ENCODE measurements around the gene MAG.
A peak's percentile ranks its signal among the peaks of the same experiment; 100 is the strongest.

Gene MAG

DNA sequence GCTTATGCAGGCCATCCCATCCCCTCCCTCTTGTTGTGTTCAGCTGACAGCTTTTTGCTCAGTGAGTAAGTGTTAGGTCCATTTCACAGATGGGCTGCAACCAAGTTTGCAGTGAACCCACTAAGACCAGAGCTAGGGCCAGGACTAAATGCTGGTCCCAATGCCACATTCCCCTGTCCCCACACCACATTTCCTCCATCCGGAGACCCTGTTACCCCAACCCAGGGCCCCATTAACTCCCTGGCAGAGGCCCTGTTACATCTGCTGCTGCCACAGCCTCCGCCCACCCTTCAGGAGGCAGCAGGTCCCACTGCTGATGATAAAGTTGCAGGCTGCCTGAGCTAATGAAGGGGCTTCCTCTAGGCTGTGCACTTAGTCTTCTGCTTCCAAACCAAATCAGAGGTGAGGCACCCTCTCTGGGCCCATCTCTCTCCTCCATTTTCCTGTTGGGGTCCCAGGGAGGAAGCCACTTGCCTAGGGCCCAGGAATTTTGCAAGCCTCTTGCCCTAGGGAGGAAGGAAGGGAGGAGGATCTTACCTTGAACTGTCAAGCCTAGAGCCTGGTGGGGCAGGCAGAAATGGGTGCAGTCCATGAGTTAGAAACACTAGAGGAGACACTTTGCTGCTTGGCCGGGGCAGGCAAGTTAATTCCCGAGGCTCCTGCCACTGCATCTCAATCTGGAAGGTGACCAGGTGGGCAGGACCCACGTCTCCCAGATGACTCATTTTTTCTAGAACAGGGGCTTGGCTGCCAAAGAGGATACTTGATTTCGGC is 26.6 kb upstream of the MAG start:
- DNase-seq (ENCODE audit: low spot score) = no peak

DNA sequence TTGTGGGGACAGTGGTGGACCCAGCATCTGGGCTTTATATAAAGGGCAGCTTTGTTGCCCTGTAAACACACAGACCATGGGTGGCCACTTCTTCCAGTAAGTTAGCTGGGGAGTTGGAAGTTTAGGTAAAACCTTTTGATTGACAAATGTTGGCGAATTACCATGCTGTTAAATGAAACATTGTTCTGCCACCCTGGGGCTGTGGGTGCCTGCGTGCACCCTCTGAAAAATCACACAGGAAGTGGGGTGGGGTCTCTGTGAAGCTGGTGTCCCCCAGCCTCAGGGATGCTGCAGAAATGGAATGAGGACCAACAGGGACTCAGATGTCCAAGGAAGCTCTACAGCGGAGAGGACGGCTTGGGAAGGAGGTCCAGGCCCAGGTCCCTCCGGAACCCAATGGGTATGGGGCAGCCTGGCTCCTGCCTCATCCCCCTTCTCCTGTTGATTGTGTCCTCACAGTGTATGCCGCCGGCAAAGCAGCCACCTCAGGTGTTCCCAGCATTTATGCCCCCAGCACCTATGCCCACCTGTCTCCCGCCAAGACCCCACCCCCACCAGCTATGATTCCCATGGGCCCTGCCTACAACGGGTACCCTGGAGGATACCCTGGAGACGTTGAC is 26.0 kb upstream of the MAG start:
- DNase-seq (ENCODE audit: low spot score) = no peak

DNA sequence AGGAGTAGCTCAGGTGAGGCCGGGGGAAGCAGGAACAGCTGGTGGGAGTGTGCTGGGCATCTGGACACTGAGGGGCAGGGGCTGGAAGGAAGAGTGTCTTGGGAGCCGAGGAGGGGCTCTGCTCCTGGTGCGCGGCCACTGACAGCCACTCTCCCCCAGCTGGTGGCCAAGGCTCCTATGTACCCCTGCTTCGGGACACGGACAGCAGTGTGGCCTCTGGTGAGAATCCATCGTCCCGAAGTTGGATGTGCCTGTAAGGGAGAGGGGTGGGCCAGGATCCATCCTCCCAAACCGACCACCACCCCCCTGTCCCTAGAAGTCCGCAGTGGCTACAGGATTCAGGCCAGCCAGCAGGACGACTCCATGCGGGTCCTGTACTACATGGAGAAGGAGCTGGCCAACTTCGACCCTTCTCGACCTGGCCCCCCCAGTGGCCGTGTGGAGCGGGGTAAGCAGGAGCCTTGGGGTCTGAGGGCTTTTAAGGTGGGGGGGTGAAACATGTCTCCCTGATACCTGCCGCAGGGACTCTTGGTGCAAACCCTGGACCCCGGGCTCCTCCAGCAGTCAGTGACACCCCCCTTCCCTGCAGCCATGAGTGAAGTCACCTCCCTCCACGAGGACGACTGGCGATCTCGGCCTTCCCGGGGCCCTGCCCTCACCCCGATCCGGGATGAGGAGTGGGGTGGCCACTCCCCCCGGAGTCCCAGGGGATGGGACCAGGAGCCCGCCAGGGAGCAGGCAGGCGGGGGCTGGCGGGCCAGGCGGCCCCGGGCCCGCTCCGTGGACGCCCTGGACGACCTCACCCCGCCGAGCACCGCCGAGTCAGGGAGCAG is 25.2 kb upstream of the MAG start:
- DNase-seq (ENCODE audit: low spot score) = no peak

DNA sequence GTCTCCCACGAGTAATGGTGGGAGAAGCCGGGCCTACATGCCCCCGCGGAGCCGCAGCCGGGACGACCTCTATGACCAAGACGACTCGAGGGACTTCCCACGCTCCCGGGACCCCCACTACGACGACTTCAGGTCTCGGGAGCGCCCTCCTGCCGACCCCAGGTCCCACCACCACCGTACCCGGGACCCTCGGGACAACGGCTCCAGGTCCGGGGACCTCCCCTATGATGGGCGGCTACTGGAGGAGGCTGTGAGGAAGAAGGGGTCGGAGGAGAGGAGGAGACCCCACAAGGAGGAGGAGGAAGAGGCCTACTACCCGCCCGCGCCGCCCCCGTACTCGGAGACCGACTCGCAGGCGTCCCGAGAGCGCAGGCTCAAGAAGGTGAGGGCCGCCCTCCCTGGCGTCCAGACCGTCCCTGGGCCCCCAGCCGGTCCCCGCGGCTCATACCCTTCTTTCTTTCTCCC is 24.6 kb upstream of the MAG start:
- no peak for DNase-seq (ENCODE audit: low spot score)

DNA sequence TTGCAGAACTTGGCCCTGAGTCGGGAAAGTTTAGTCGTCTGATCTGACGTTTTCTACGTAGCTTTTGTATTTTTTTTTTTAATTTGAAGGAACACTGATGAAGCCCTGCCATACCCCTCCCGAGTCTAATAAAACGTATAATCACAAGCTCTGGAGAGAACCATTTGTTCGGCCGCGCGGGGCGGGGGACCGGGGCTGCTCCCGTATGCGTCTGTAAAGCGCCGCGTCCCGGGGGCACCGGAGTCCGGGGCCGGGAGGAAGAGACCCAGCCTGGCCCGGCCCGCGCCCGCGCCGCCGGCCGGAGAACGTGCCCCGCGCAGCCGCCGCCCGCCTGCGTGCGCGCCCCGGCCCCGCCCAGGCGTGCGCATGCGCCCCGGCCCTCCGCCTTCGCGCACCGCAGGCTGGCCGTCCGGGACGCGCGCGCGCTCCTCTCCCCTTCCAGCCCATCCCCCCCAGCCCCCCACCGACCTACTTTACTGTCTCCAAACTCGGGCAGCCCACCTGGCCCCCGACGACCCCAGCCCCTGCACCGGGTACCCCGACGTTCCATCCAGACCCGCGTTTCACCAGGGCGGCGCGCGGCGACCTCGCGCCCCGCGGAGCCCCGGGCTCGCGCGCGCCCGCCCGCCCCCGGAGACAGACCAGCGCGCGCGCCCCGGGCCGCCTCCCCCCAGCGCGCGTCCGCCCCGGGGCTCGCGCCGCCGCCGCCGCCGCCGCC is 24.0 kb upstream of the MAG start:
- peak; percentile 78 for DNase-seq (ENCODE audit: low spot score)

DNA sequence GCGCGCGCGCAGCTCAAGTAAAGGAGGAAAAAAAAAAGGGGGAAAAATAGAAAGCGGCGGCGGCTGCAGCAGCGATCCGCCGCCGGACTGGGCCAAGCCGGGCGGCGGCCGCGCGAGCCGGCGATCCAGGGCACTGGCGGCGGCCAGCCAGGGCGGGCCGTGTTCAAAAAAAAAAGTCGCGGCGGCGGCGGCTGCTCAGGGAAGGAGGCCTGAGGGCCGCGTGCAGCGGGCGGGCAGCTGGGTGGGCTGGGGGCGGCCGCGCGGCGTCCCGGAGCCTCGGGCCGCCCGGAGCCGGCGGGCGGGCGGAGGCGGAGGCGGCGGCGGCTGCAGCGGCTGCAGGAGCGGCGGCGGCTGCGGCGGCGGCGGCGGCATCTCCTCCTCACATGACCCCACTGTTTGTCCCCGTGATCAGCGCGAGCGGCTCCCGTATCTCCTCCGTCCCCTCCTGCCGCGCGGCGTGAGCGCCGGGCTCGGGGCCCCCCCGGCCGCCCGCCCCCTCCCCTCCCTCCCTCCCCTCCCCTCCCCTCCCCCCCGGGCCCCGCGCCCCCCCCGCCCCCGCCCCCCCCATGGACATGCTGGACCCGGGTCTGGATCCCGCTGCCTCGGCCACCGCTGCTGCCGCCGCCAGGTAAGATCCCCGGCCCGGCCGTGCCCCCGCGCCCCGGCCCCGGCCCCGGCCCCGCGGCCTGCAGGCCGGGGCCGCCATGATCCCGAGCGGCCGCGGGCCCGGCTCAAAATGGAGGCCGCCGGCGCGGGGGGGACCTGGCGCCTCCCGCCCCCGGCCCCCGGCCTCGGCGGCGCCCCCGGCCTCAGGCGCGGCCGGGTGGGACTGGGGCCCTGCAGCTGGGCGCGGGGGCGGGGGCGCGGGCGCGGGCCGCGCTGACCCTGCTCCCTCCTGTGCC is 23.2 kb upstream of the MAG start, which contains the start of gene USF2:
USF2 (plus strand) TSS at position 427 of the 902 bp plus-strand sequence; CDS start at position 567, 140 bp downstream.
- peak; percentile 76 for DNase-seq (ENCODE audit: low spot score)

DNA sequence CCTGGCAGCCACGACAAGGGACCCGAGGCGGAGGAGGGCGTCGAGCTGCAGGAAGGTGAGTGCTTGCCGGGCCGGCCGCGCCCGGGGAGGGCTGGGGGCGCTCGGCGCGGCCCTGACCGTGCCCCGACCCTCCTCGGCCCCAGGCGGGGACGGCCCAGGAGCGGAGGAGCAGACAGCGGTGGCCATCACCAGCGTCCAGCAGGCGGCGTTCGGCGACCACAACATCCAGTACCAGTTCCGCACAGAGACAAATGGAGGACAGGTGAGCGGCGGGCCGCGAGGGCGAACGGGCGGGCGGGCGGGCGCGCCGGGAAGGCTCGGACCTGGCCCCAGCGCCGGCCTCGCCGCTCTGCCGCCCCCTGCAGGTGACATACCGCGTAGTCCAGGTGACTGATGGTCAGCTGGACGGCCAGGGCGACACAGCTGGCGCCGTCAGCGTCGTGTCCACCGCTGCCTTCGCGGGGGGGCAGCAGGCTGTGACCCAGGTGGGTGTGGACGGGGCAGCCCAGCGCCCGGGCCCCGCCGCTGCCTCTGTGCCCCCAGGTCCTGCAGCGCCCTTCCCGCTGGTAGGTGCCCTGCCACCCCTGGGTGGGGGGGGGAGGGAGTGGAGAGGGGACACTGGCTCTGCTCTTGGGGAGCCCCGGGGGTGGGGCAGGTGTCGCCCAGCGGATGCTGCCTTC is 22.4 kb upstream of the MAG start:
- DNase-seq (ENCODE audit: low spot score) = peak; percentile 78

DNA sequence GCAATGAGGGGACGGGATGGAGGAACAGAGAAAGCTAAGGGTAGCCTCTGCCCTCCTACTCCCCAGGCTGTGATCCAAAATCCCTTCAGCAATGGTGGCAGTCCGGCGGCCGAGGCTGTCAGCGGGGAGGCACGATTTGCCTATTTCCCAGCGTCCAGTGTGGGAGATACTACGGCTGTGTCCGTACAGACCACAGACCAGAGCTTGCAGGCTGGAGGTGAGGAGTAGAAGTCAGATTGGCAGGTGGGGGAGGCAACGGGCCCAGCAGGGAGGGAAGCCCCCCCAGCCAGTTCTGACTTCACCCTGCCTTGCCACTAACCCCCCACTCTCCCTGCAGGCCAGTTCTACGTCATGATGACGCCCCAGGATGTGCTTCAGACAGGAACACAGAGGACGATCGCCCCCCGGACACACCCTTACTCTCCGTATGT is 21.6 kb upstream of the MAG start:
- DNase-seq (ENCODE audit: low spot score) = no peak

DNA sequence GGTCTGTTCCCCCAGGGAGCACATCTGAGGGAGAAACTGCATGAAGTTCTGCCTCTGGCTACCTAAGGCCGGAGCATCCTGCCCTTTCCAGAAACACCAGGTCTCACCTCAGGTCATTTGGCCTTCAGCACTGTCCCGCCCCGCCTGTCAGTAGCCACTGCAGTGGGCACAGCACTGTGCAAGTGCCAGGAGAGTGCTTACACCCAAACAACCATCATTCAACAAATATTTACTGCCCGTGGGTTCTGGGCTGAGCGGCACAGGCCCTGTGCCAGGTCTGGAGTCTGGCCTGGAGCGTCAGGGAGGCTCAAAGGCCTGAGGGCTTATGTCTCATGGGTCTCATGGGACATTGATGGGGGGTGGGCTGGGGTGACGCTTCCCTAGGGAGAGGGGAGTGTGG is 20.4 kb upstream of the MAG start:
- DNase-seq (ENCODE audit: low spot score) = no peak

DNA sequence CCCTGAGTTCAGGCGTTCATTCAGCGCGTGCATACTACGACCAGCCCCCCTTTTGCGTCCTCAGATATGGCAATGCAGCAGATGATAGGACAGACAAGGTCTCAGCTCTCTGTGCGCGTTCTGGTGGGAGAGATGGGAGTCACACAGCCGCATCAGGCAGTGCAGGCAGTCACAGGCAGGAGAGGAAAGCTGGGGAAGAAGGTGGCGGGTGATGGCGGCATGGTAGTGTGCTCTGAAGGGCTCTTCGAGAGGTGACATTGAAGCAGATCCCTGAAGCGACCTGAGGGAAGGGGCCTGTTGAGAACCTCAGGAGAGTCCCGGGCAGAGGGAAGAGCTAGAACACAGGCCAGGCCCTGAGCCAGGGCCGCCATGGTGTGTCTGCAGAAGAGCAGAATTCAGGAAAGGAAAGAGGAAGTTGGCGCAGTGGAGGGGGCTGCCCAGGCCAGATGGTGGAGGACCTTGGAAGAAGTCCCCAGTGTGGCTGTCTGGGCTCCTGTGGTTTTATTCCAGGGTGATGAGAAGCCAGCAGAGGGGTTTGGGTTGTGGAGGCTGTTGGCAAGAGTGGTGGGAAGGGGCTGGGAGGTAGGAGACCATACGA is 19.7 kb upstream of the MAG start:
- no peak for DNase-seq (ENCODE audit: low spot score)

DNA sequence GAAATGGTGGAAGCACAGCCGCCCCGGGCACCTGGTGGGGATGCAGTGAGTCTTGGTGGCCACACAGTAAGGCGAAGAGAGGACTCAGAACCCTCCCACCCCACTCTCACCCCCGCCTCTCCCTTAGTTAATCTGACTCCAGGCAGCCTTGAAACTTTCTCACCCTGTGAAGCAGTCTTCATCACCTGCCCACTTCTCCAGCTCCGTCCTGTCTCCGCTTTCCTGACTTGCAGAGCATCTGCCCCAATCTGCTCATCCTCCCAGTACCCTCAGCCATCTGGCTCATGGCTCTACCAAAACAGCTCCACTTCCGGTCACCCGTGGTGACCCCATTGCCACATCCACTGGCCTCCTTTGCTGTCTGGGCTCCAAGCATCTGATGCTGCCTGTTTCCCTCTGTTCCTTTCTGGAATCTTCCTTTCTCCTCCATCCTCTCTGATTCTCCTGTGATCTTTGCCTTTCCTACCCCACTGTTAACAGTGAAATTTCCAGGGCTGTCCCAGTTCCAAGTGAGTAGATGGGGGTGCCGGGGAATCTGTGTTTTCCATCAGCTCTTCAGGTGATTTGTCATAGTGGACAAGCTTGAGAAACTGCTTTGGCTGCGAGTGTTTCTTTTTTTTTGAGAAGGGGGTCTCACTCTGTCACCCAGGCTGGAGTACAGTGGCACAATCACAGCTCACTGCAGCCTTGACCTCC is 18.9 kb upstream of the MAG start:
- DNase-seq (ENCODE audit: low spot score) = no peak

DNA sequence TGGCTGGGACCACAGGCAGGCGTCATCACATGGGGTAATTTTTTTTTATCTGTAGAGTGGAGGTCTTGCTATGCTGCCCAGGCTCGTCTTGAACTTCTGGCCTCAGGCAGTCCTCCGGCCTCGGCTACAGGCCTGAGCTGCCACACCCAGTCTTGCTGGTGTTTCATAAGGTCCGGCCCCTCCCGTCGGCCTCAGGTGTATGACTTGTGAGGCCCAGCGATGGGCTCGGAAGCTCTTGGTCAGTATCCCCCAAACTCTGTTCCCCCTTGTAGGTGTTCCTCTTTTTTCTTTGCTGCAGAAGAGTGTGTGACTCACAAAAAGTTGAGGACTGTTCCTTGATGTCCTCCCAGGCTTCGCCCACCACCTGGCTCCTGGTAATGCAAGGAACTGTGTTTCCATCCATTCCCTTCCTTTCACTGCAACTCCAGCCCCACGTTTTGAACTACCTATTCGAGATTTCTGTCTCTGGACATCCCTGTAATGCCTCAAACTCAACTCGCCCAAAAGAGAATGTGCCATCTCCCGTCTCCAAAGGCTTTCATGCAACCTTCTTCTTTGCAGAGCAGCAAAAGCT is 18.2 kb upstream of the MAG start:
- no peak for DNase-seq (ENCODE audit: low spot score)

DNA sequence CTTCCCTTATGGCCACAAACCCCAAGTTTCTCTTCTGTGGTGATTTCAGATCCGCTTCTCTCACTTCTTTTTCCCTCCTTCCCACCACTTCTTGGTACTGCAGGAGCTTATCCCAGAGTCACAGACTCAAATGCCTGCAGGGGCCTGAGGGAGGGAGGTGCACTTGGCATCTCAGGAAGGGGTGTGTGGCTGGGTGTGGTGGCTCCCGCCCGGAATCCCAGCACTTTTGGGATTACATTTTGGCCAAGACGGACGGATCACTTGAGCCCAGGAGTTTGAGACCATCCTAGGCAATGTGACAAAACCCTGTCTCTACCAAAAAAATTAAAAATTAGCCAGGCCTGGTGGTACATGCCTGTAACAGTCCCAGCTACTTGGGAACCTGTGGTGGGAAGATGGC is 17.6 kb upstream of the MAG start:
- DNase-seq (ENCODE audit: low spot score) = no peak

DNA sequence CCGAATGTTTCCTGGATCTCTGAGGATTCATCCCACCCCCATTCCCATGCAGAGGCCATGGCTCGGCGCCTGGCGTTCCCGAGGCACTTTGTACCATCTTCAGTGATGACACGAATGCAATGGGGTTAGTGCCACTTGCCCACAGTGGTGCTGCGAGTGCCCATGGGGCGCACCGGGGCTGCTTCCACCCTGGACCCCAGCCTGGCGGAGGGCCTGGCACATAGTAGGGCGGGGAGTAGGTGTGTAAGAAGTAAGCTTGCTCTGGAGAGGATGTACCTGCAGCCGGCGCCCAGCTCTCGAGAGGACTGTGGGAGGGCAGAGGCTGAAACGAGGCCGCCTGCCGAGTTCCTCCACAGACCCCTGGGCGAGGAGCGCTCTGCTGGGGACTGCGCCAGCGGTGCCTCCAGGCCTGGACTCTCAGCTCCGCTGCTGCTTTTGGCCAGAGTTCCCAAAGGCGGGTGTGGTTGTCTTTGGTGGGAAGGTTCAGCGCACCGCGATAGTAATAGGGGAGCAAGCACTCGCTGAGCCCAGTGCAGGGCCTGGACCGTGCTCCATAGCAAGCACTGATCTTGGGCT is 15.2 kb upstream of the MAG start:
- DNase-seq (ENCODE audit: low spot score) = no peak

DNA sequence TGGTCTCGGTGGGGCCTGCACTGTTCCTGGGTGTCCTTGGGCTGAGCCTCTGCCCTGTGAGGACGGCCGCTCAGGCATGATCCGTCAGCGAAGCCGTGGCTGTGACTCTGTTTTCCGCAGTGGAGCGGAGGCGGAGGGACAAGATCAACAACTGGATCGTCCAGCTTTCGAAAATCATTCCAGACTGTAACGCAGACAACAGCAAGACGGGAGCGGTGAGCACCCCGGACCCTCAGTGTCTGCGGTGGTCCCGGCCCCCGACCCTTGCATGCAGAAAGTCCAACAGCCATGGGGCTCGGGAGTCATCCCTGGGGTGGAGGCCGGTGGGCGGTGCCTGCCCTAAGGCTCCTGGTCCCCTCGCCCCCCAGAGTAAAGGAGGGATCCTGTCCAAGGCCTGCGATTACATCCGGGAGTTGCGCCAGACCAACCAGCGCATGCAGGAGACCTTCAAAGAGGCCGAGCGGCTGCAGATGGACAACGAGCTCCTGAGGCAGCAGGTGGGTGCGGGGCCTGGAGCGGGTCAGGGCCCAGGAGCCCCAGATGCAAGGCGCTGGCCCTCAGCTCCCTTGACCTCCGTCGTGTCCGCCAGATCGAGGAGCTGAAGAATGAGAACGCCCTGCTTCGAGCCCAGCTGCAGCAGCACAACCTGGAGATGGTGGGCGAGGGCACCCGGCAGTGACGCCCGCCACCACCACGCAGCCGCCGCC is 13.2 kb upstream of the MAG start:
- DNase-seq (ENCODE audit: low spot score) = no peak

DNA sequence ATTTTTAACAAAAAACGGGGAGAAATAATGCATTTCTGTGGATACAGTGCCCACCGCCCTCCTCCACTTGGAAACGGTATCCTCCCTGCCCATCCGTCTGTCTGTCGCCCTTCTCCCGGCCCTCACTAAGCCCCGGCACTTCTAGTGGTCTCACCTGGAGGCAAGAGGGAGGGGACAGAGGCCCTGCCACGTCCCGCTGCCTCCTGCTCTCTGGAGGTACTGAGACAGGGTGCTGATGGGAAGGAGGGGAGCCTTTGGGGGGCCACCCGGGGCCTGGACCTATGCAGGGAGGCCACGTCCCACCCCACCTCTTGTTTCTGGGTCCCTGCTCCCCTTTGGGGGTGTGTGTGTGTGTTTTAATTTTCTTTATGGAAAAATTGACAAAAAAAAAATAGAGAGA is 12.6 kb upstream of the MAG start:
- DNase-seq (ENCODE audit: low spot score) = no peak

DNA sequence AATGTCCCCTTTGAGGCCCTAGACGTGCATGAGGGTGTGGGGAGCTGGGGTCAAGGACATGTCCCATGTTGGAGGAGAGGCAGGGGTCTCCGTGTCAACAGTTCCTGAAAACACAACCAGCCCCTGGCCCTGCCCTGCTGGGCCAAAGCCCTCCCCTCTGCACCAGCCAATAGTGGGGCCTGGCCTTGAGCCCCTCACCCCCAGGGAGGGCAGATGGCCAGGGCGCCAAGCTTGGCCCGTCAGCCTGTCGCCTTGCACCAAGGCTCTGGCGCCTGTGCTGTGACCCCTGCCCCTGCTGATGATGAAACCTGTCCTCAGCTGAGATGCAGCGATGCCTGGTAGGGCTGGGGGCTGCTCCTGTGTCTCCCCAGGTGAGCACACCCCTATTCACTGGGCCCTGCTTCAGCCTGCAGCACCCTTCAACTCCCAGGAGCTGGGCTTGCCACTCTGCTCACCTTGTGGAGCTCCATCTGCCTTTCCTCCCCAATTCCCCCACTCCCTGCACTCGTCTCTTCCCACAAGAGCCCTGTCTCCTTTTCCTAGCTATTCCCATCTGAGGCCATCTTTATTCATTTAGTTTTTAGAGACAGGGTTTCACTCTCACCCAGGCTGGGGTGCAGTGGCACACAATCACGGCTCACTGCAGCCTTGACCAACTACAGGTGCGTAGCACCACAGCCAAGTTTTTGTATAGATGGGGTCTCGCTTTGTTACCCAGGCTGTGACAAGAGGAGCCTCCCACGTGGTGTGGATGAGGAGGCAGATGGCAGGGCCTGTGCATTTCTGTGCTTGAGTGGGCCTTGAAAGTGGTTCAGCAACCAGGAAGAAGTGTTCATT is 11.8 kb upstream of the MAG start:
- DNase-seq (ENCODE audit: low spot score) = no peak
